ENCODE results near the gene BANK1. TPM values are rescaled to one million over a fixed set of nuclear protein-coding genes. Genes with fewer than 3 reads are reported as not detected.

The BANK1 gene
- total RNA-seq, 1 experiment from 2014 or later, result 2.2 TPM

GRCh38 chr4:102120846-102121245 lies 330.3 kb downstream of the BANK1 start:
- no TSS peak for BruUV-seq (replicated peaks)
- Histone ChIP-seq H3K4me3 (no peak overlapping the region), H3K4me2 (no peak overlapping the region), H4K20me1 (ENCODE audit: insufficient read depth) (no peaks in the 10 kb centered on the region), H3K4me1 (replicated peaks; ENCODE audit: insufficient read depth) (no peaks in the 10 kb centered on the region), H3K9me2 (ENCODE audit: insufficient read depth) (no peaks in the 10 kb centered on the region), H2AFZ (no peak overlapping the region), H3F3A (ENCODE audit: insufficient read depth, low read depth) (no peaks in the 10 kb centered on the region), H3K27ac (no peak overlapping the region), H3K9me3 (ENCODE audit: insufficient read depth, low read depth) (no peaks in the 10 kb centered on the region), H3K79me2 (ENCODE audit: low read depth) (no peaks in the 10 kb centered on the region), H3K27me3 (ENCODE audit: insufficient read depth, low read depth) (no peaks in the 10 kb centered on the region), H3K36me3 (ENCODE audit: low read depth) (no peaks in the 10 kb centered on the region)
- DNase-seq, result no peak
- intact Hi-C loops (cut with micrococcal nuclease; ENCODE audit: unreplicated experiment), result no loop called here
- ChIA-PET CTCF (no interaction called here), POLR2A (ENCODE audit: unreplicated experiment) (no interaction called here)
- TF ChIP-seq CTCF (conservative IDR thresholded peaks at IDR 0.05), result no peak
- TF ChIP-seq EZH2 (IDR thresholded peaks at IDR 0.05; ENCODE audit: low read depth), result no peak

Measured in PC-9 (cell line).